ENCODE measurements around the gene TMCC2. TPM values are rescaled to one million over a fixed set of nuclear protein-coding genes. Genes with fewer than 3 reads are reported as not detected.

Gene TMCC2
- total RNA-seq, 1 donor from 2014 or later: 5.6 TPM

DNA sequence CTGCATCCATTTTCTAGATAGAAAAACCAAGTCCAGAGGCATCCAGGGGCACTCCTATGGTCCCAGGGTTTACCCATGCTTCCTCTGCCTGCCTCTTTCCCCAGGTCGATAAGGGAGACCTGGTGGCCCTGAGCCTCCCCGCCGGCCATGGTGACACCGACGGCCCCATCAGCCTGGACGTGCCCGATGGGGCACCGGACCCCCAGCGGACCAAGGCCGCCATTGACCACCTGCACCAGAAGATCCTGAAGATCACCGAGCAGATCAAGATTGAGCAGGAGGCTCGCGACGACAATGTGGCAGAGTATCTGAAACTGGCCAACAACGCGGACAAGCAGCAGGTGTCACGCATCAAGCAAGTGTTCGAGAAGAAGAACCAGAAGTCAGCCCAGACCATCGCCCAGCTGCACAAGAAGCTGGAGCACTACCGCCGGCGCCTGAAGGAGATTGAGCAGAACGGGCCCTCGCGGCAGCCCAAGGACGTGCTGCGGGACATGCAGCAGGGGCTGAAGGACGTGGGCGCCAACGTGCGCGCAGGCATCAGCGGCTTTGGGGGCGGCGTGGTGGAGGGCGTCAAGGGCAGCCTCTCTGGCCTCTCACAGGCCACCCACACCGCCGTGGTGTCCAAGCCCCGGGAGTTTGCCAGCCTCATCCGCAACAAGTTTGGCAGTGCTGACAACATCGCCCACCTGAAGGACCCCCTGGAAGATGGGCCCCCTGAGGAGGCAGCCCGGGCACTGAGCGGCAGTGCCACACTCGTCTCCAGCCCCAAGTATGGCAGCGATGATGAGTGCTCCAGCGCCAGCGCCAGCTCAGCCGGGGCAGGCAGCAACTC lies 41.3 kb downstream of the TMCC2 start:
- H3K36me3 Mint-ChIP-seq (ENCODE audit: low read depth, unreplicated experiment): peaks cover 13% of the 10 kb centered on the region
- peaks cover 13% of the 10 kb centered on the region for H3K27me3 Mint-ChIP-seq (ENCODE audit: unreplicated experiment)
- no peak for DNase-seq (ENCODE audit: low spot score)
- no peak overlapping the region for H3K27ac Mint-ChIP-seq (ENCODE audit: unreplicated experiment)
- peaks cover 22% of the 10 kb centered on the region for H3K4me1 Mint-ChIP-seq (ENCODE audit: unreplicated experiment)
- TF ChIP-seq, protein P1, sequence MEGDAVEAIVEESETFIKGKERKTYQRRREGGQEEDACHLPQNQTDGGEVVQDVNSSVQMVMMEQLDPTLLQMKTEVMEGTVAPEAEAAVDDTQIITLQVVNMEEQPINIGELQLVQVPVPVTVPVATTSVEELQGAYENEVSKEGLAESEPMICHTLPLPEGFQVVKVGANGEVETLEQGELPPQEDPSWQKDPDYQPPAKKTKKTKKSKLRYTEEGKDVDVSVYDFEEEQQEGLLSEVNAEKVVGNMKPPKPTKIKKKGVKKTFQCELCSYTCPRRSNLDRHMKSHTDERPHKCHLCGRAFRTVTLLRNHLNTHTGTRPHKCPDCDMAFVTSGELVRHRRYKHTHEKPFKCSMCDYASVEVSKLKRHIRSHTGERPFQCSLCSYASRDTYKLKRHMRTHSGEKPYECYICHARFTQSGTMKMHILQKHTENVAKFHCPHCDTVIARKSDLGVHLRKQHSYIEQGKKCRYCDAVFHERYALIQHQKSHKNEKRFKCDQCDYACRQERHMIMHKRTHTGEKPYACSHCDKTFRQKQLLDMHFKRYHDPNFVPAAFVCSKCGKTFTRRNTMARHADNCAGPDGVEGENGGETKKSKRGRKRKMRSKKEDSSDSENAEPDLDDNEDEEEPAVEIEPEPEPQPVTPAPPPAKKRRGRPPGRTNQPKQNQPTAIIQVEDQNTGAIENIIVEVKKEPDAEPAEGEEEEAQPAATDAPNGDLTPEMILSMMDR (IDR thresholded peaks at IDR 0.05; ENCODE audit: unreplicated experiment): no peak
- no peak overlapping the region for H3K4me3 Mint-ChIP-seq (ENCODE audit: unreplicated experiment)
- no peaks in the 10 kb centered on the region for H3K9me3 Mint-ChIP-seq (ENCODE audit: unreplicated experiment)

DNA sequence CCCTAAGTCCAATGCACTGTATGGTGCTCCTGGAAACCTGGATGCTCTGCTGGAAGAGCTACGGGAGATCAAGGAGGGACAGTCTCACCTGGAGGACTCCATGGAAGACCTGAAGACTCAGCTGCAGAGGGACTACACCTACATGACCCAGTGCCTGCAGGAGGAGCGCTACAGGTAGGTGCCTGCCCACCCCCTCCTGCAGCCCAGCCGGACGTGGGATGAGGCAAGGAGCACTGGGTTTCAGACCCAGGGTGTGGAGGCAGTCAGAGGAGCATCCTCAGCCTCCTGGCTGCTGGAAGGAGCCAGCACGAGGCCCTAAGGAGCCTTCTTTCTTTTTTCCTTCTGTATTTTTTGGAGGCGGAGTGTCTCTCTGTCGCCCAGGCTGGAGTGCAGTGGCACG lies 42.0 kb downstream of the TMCC2 start:
- Mint-ChIP-seq H3K36me3 (ENCODE audit: low read depth, unreplicated experiment) (peaks cover 13% of the 10 kb centered on the region), H3K27me3 (ENCODE audit: unreplicated experiment) (peaks cover 13% of the 10 kb centered on the region), H3K9me3 (ENCODE audit: unreplicated experiment) (no peaks in the 10 kb centered on the region), H3K4me1 (ENCODE audit: unreplicated experiment) (peaks cover 22% of the 10 kb centered on the region), H3K27ac (ENCODE audit: unreplicated experiment) (no peak overlapping the region), H3K4me3 (ENCODE audit: unreplicated experiment) (no peak overlapping the region)
- TF ChIP-seq, protein P1 (IDR thresholded peaks at IDR 0.05; ENCODE audit: unreplicated experiment): no peak
- no peak for DNase-seq (ENCODE audit: low spot score)

DNA sequence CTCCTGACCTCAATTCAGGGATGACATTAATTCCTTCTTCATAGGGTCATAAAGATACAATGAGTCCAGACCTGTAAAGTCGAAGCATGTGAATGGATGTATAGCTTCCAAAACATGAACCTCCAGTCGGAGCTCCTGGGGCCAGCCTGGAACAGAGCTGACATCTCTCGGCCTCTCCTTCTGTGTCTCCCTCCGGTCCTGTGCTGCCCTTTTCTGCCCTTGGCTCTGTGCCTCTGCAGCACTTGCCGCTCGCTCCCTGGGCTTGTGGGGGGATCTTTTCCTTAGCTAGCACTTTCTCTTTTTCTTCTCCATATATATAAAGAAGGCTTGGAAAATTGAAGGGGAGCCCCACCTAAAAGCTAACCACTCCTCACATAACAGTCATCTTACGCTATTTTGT lies 42.5 kb downstream of the TMCC2 start:
- DNase-seq (ENCODE audit: low spot score): no peak
- peaks cover 22% of the 10 kb centered on the region for H3K4me1 Mint-ChIP-seq (ENCODE audit: unreplicated experiment)
- no peak overlapping the region for H3K4me3 Mint-ChIP-seq (ENCODE audit: unreplicated experiment)
- peaks cover 13% of the 10 kb centered on the region for H3K36me3 Mint-ChIP-seq (ENCODE audit: low read depth, unreplicated experiment)
- peaks cover 13% of the 10 kb centered on the region for H3K27me3 Mint-ChIP-seq (ENCODE audit: unreplicated experiment)
- no peaks in the 10 kb centered on the region for H3K9me3 Mint-ChIP-seq (ENCODE audit: unreplicated experiment)
- H3K27ac Mint-ChIP-seq (ENCODE audit: unreplicated experiment): peak overlapping the region; percentile 36
- TF ChIP-seq, protein P1 (IDR thresholded peaks at IDR 0.05; ENCODE audit: unreplicated experiment): no peak

- no peaks in the 10 kb centered on the region for H3K9me3 Mint-ChIP-seq (ENCODE audit: unreplicated experiment)
- peaks cover 22% of the 10 kb centered on the region for H3K4me1 Mint-ChIP-seq (ENCODE audit: unreplicated experiment)
- H3K27ac Mint-ChIP-seq (ENCODE audit: unreplicated experiment): no peak overlapping the region
Observed at GRCh38 chr1:205270764-205271163, 43.0 kb downstream of the TMCC2 start.

DNA sequence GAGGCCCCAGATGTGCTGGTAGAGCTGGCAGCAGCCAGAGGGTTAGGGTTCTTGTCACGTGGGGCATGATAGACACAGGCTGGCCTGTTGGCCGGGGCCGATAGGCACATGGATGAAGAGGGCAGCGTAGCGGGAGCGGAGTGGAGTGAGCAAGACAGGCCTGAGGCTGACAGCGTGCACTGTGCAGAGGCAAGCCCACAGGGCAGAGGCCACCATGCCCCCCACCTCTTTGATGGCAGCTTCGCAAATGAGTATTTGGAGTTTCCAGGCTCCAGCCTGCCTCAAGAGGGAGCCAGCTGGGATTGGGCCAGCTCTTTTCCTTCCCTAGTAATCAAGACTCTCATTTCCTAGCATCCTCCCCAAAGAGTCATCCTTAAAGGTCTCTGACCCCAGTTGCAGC lies 43.5 kb downstream of the TMCC2 start:
- Mint-ChIP-seq H3K36me3 (ENCODE audit: low read depth, unreplicated experiment) (peaks cover 13% of the 10 kb centered on the region), H3K27ac (ENCODE audit: unreplicated experiment) (no peak overlapping the region), H3K27me3 (ENCODE audit: unreplicated experiment) (peaks cover 17% of the 10 kb centered on the region), H3K4me1 (ENCODE audit: unreplicated experiment) (peaks cover 22% of the 10 kb centered on the region), H3K9me3 (ENCODE audit: unreplicated experiment) (no peaks in the 10 kb centered on the region), H3K4me3 (ENCODE audit: unreplicated experiment) (no peak overlapping the region)
- TF ChIP-seq, protein P1 (IDR thresholded peaks at IDR 0.05; ENCODE audit: unreplicated experiment): no peak
- DNase-seq (ENCODE audit: low spot score): no peak

More at GRCh38 chr1:205270764-205271163, 43.0 kb downstream of the TMCC2 start:
- peaks cover 17% of the 10 kb centered on the region for H3K27me3 Mint-ChIP-seq (ENCODE audit: unreplicated experiment)
- DNase-seq (ENCODE audit: low spot score): no peak
- TF ChIP-seq, protein P1 (IDR thresholded peaks at IDR 0.05; ENCODE audit: unreplicated experiment): no peak
- H3K4me3 Mint-ChIP-seq (ENCODE audit: unreplicated experiment): peak overlapping the region; percentile 67
- H3K36me3 Mint-ChIP-seq (ENCODE audit: low read depth, unreplicated experiment): peaks cover 13% of the 10 kb centered on the region

All from endothelial cell (in vitro differentiated cells).